Panc1 (cell line): ENCODE results near the gene DCK. TPM values are rescaled to one million over a fixed set of nuclear protein-coding genes. Genes with fewer than 3 reads are reported as not detected.

Source experiments
- ATAC-seq: fragments of 200-7000 bp; cut with Tn5 transposase; 2 replicates; pipeline ENCODE4 v1.9.1; 2020; ENCODE audit warnings: mild to moderate bottlenecking, moderate library complexity
- BruUV-seq: library from RNA; stranded (reverse); fragments of 400-500 nt; replicated peaks from 2 replicates; lab custom pipeline; 2021; lab: Mats Ljungman, UMichigan
- CTCF ChIA-PET: fragments of 300-600 bp; sonication (Branson Sonifier 250); formaldehyde crosslinking; loops from one replicate; lab custom pipeline; 2022; ENCODE audit warnings: antibody characterized with exemption; lab: Charles Lee
- POLR2A ChIA-PET: fragments of 300-600 bp; sonication (Branson Sonifier 250); formaldehyde crosslinking; loops from one replicate; lab custom pipeline; 2022; ENCODE audit warnings: antibody characterized with exemption; lab: Charles Lee
- DNase-seq: peaks from one replicate; pipeline ENCODE4 v3.0.0-alpha.2; 2010; ENCODE audit warnings: low read depth, low spot score
- H3K27ac ChIP-seq: 2 replicates; pipeline ENCODE4 v1.5.1; 2011; ENCODE audit warnings: mild to moderate bottlenecking, low read length, inconsistent platforms
- H3K27me3 ChIP-seq: fragments of 200-500 bp; sonication (Bioruptor generic); 2 replicates; pipeline ENCODE4 v1.6.0; 2014; ENCODE audit warnings: low read length, inconsistent platforms; ENCODE audit not compliant: control insufficient read depth, insufficient read depth
- H3K36me3 ChIP-seq: fragments of 200-500 bp; sonication (Bioruptor generic); 2 replicates; pipeline ENCODE4 v1.5.1; 2014; ENCODE audit warnings: inconsistent platforms, mild to moderate bottlenecking, low read length, moderate library complexity; ENCODE audit not compliant: control insufficient read depth, insufficient read depth
- H3K4me1 ChIP-seq: 2 replicates; pipeline ENCODE4 v1.5.1; 2011; ENCODE audit warnings: inconsistent platforms, mild to moderate bottlenecking, low read length, moderate library complexity; ENCODE audit not compliant: control insufficient read depth, insufficient read depth
- H3K4me3 ChIP-seq, 2 experiments: 2 replicates each; pipeline ENCODE4 v1.5.1; 2011 to 2012; ENCODE audit warnings: low read depth in 2 of 2, low read length in 2 of 2, mild to moderate bottlenecking in 2 of 2, inconsistent platforms in 1 of 2, moderate library complexity in 1 of 2
- H3K9me3 ChIP-seq: fragments of 200-500 bp; sonication (Bioruptor generic); 2 replicates; pipeline ENCODE4 v1.5.1; 2014; ENCODE audit warnings: low read depth, mild to moderate bottlenecking, inconsistent platforms, low read length, moderate library complexity; ENCODE audit not compliant: control insufficient read depth, insufficient read depth
- POLR2AphosphoS5 ChIP-seq: IDR thresholded peaks from 2 replicates; pipeline ENCODE4 v1.6.1; 2012; ENCODE audit warnings: mild to moderate bottlenecking, low read depth, low read length, moderate library complexity
- REST ChIP-seq, 2 experiments: IDR thresholded peaks; 2 replicates each; pipeline ENCODE4 v1.6.1; 2011 to 2012; ENCODE audit warnings: low read depth in 2 of 2, control low read depth in 1 of 2, low read length in 1 of 2, mild to moderate bottlenecking in 1 of 2, moderate library complexity in 1 of 2; ENCODE audit not compliant: insufficient read depth in 1 of 2
- SIN3A ChIP-seq: IDR thresholded peaks from 2 replicates; pipeline ENCODE4 v1.6.1; 2012; ENCODE audit warnings: low read depth, mild to moderate bottlenecking, low read length, moderate library complexity, borderline replicate concordance; ENCODE audit not compliant: insufficient read depth
- TCF7L2 ChIP-seq: IDR thresholded peaks from 2 replicates; pipeline ENCODE4 v1.6.1; 2011; ENCODE audit warnings: mild to moderate bottlenecking, low read depth, low read length, inconsistent platforms
- in situ Hi-C: cut with HindIII; loops from 2 replicates; pipeline ENCODE4 v1.10.0; 2016; ENCODE audit warnings: low sequenced_read_pairs, low pct_unique_long_range_greater_than_20kb
- intact Hi-C: fragments of 100-400 bp; cut with micrococcal nuclease; formaldehyde crosslinking; loops from one replicate; pipeline ENCODE4 v1.10.0; 2022; ENCODE audit not compliant: unreplicated experiment
- total RNA-seq: library from RNA; stranded (reverse); gene quantifications from one replicate; pipeline ENCODE4 v1.2.1, GENCODE V29; 2021; ENCODE audit not compliant: unreplicated experiment
- TF ChIP-seq, protein P1 (sequence below): fragments of 450-650 bp; IDR thresholded peaks from 2 replicates; pipeline ENCODE4 v1.5.1; 2017; ENCODE audit warnings: mild to moderate bottlenecking

Gene DCK
- total RNA-seq, 1 experiment from 2014 or later = 17.6 TPM

GRCh38 chr4:71064521-71064920 is 71.1 kb downstream of the DCK start:
- no peak overlapping the region for H3K27ac ChIP-seq
- no peak overlapping the region for H3K4me3 ChIP-seq
- intact Hi-C loops = no loop called here
- H3K9me3 ChIP-seq = no peaks in the 10 kb centered on the region
- H3K36me3 ChIP-seq = peaks cover 3% of the 10 kb centered on the region; the same call in 1 of the 2 replicates
- TF ChIP-seq SIN3A (no peak), REST (IDR thresholded peaks at IDR 0.05; ENCODE audit: insufficient read depth in 1 of 2, low read depth in 2 of 2, low read length in 1 of 2) (no peak), TCF7L2 (no peak), POLR2AphosphoS5 (no peak)
- TF ChIP-seq, protein P1, sequence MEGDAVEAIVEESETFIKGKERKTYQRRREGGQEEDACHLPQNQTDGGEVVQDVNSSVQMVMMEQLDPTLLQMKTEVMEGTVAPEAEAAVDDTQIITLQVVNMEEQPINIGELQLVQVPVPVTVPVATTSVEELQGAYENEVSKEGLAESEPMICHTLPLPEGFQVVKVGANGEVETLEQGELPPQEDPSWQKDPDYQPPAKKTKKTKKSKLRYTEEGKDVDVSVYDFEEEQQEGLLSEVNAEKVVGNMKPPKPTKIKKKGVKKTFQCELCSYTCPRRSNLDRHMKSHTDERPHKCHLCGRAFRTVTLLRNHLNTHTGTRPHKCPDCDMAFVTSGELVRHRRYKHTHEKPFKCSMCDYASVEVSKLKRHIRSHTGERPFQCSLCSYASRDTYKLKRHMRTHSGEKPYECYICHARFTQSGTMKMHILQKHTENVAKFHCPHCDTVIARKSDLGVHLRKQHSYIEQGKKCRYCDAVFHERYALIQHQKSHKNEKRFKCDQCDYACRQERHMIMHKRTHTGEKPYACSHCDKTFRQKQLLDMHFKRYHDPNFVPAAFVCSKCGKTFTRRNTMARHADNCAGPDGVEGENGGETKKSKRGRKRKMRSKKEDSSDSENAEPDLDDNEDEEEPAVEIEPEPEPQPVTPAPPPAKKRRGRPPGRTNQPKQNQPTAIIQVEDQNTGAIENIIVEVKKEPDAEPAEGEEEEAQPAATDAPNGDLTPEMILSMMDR = no peak
- ChIA-PET CTCF (no interaction called here), POLR2A (no interaction called here)
- in situ Hi-C loops = no loop called here
- no TSS peak for BruUV-seq
- H3K27me3 ChIP-seq = no peaks in the 10 kb centered on the region
- DNase-seq (no peak), ATAC-seq (no peak)
- no peaks in the 10 kb centered on the region for H3K4me1 ChIP-seq

DNA sequence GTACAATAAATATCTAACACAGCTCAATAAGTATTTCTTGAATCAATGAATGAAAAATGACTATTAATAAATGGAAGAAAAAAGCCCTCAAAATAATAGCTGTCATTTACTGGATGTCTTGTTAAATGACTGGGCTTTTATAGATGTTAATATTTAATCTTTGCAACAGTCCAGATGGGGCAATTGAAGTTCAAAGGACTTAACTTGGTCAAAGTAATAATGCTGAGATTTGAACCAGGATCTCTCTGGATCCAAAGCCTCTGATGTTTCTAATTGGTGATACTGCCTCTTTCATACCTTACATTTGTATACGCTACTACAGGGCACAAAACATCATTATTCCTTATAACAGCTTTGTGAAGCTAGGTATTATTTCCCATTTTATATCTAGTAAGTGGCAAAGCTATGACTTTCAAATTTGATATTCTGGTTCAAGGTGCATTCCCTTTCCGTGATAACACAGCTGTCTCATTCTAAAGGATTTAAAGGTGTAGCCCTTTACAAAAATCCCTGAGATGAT is 72.6 kb downstream of the DCK start:
- intact Hi-C loops = no loop called here
- in situ Hi-C loops = no loop called here

More for the DNA sequence above, 72.6 kb downstream of the DCK start:
- Histone ChIP-seq H3K4me3 (no peak overlapping the region), H3K36me3 (no peaks in the 10 kb centered on the region), H3K27ac (no peak overlapping the region), H3K4me1 (no peaks in the 10 kb centered on the region), H3K9me3 (no peaks in the 10 kb centered on the region), H3K27me3 (no peaks in the 10 kb centered on the region; the same call in 1 of the 2 replicates)
- DNase-seq (no peak), ATAC-seq (no peak)
- no TSS peak for BruUV-seq
- ChIA-PET POLR2A (no interaction called here), CTCF (no interaction called here)
- TF ChIP-seq, protein P1 = no peak
- no peak for TF ChIP-seq SIN3A
- no peak for TF ChIP-seq REST (IDR thresholded peaks at IDR 0.05; ENCODE audit: insufficient read depth in 1 of 2, low read depth in 2 of 2, low read length in 1 of 2)
- TF ChIP-seq TCF7L2 = no peak
- TF ChIP-seq POLR2AphosphoS5 = no peak
